Activated CD8-positive, alpha-beta memory T cell treated with anti-CD3 and anti-CD28 coated beads for 24 hours (primary cell): ENCODE data around the gene FOXP1.
"Not testable (repeated sequence)": the region's sequence is repeated elsewhere in the genome, so short reads cannot be mapped to it uniquely, and the experiment has no call there.

ENCODE experiments used
- DNase-seq: peaks from one replicate; pipeline ENCODE4 v3.0.0-alpha.2; 2020

Gene FOXP1

GRCh38 chr3:70981231-70981880 is 602.2 kb downstream of the FOXP1 start:
- no peak for DNase-seq

- no peak for DNase-seq
Measured at GRCh38 chr3:70980646-70981170, 602.8 kb downstream of the FOXP1 start.

- no peak for DNase-seq
Measured at GRCh38 chr3:70979983-70980645, 603.4 kb downstream of the FOXP1 start.

GRCh38 chr3:70977712-70978111 is 605.8 kb downstream of the FOXP1 start:
- no peak for DNase-seq

- DNase-seq: not testable (repeated sequence)
Measured at GRCh38 chr3:70975981-70976380, 607.5 kb downstream of the FOXP1 start.

GRCh38 chr3:70974747-70975146 is 608.8 kb downstream of the FOXP1 start:
- DNase-seq: no peak

- DNase-seq: no peak
Measured at GRCh38 chr3:70973558-70973957, 610.0 kb downstream of the FOXP1 start.

- DNase-seq: no peak
Measured at GRCh38 chr3:70972855-70973254, 610.7 kb downstream of the FOXP1 start.

GRCh38 chr3:70970952-70971351 is 612.6 kb downstream of the FOXP1 start:
- DNase-seq: no peak

GRCh38 chr3:70970171-70970570 is 613.4 kb downstream of the FOXP1 start:
- DNase-seq: no peak

- DNase-seq: no peak
Measured at GRCh38 chr3:70963431-70964275, 619.9 kb downstream of the FOXP1 start.

GRCh38 chr3:70959506-70960291 is 623.8 kb downstream of the FOXP1 start:
- DNase-seq: no peak

- no peak for DNase-seq
Measured at GRCh38 chr3:70952033-70952747, 631.3 kb downstream of the FOXP1 start.

GRCh38 chr3:70951316-70951715 is 632.2 kb downstream of the FOXP1 start:
- no peak for DNase-seq

GRCh38 chr3:70947579-70947978 is 635.9 kb downstream of the FOXP1 start:
- DNase-seq: no peak

- no peak for DNase-seq
Measured at GRCh38 chr3:70943886-70944285, 639.6 kb downstream of the FOXP1 start.

GRCh38 chr3:70933105-70933810 is 650.3 kb downstream of the FOXP1 start:
- no peak for DNase-seq

GRCh38 chr3:70930066-70930465 is 653.5 kb downstream of the FOXP1 start:
- no peak for DNase-seq

- no peak for DNase-seq
Measured at GRCh38 chr3:70927239-70927638, 656.3 kb downstream of the FOXP1 start.

GRCh38 chr3:70926835-70927234 is 656.7 kb downstream of the FOXP1 start:
- DNase-seq: no peak

GRCh38 chr3:70919661-70920060 is 663.9 kb downstream of the FOXP1 start:
- DNase-seq: no peak
